IPS-18a (cell line): ENCODE measurements around the gene SHC1.
A peak's percentile ranks its signal among the peaks of the same experiment; 100 is the strongest.

Source experiments
- H3K27ac ChIP-seq: one replicate; pipeline ENCODE4 v1.5.1; 2013; ENCODE audit warnings: low read length
- H3K27me3 ChIP-seq: one replicate; pipeline ENCODE4 v1.6.1; 2013; ENCODE audit warnings: mild to moderate bottlenecking, low read length; ENCODE audit not compliant: control insufficient read depth, insufficient read depth
- H3K36me3 ChIP-seq: one replicate; pipeline ENCODE4 v1.6.1; 2013; ENCODE audit warnings: low read depth, low read length; ENCODE audit not compliant: control insufficient read depth
- H3K4me1 ChIP-seq: one replicate; pipeline ENCODE4 v1.6.1; 2013; ENCODE audit warnings: low read depth, low read length; ENCODE audit not compliant: control insufficient read depth
- H3K4me3 ChIP-seq: one replicate; pipeline ENCODE4 v1.5.1; 2013; ENCODE audit warnings: low read length
- H3K9ac ChIP-seq: one replicate; pipeline ENCODE4 v1.6.1; 2013; ENCODE audit warnings: mild to moderate bottlenecking, low read length, moderate library complexity
- H3K9me3 ChIP-seq: one replicate; pipeline ENCODE4 v1.6.1; 2013; ENCODE audit warnings: low read depth, low read length; ENCODE audit not compliant: control insufficient read depth

The SHC1 gene

DNA sequence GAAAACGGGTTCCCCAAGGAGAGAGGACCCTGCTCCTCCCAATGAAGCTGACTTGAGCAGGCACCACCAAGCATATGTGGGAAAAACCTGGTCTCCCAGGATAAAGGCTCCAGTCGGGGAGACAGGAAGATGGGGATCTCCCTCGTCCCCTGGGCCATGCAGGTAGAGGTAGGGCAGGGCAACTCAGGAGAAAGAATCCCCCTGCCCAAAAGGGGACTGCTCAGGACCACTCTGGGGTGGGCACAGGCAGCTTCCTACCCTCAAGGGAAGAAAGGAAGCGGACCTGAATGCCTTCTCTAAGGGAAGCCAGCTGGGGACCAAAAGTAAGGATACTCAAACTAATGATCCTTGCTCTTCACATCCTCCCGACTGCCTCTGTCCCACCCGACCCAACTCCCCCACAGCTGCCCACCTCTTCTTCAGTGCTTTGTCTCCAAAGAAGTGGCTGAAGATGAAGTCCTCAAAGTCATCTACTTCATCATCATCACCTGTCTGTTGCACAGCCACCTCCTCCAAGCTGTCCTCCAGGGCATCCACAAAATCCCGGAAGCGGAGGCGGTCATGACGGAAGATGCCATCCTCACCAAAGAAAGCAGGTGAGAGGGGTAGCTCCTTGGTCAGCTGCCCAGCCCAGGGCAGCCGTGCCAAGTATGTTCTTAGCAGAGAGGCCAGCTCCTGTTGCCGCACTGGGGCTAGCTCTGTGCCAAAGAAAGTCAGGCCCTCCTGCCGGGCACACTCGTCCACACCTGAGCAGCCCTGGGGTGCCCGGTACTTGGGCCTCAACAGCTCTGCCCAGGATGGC, 25.2 kb downstream of the SHC1 start:
- H3K4me3 ChIP-seq = no peak overlapping the region
- H3K27ac ChIP-seq = no peak overlapping the region
- H3K9me3 ChIP-seq = no peaks in the 10 kb centered on the region
- no peak overlapping the region for H3K9ac ChIP-seq
- no peaks in the 10 kb centered on the region for H3K27me3 ChIP-seq
- no peaks in the 10 kb centered on the region for H3K36me3 ChIP-seq
- peaks cover 3% of the 10 kb centered on the region for H3K4me1 ChIP-seq

DNA sequence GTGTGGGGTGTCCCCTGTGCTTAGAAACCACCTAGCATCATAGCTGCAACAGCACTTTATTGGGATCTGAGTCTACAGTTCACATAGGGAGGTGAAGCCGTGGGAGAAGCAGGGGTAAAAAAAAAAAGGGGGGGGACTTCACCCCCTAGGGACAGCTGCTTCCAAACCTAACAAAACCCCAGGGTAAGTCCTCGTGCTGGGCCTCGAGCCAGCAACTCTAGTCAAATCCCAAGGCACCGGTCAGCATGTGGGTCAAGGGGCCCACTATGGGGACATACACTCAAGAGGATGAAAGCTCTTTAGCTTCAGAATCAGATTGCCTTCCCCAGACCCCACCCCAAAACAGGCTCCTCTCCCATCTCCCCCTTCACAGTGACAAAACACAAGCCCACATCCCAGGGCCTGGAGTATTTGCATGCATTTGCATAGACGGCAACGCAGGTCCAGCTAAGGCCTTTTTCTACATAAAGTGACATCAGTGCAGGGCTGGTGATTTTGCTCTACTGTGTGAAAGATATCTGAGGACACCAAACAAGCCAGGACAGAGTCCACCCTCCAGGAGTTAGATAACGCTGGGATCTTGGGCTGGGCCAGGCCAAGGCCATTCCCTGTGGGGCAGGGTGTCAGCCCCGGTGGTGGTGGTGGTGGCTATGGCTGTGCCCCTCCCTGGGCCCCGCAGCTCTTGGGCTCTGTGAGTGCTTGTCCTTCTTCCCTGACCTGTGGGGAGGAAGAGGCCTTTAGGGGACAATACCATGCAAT, 26.0 kb downstream of the SHC1 start:
- H3K4me1 ChIP-seq = peaks cover 6% of the 10 kb centered on the region
- H3K9ac ChIP-seq = no peak overlapping the region
- no peaks in the 10 kb centered on the region for H3K9me3 ChIP-seq

DNA sequence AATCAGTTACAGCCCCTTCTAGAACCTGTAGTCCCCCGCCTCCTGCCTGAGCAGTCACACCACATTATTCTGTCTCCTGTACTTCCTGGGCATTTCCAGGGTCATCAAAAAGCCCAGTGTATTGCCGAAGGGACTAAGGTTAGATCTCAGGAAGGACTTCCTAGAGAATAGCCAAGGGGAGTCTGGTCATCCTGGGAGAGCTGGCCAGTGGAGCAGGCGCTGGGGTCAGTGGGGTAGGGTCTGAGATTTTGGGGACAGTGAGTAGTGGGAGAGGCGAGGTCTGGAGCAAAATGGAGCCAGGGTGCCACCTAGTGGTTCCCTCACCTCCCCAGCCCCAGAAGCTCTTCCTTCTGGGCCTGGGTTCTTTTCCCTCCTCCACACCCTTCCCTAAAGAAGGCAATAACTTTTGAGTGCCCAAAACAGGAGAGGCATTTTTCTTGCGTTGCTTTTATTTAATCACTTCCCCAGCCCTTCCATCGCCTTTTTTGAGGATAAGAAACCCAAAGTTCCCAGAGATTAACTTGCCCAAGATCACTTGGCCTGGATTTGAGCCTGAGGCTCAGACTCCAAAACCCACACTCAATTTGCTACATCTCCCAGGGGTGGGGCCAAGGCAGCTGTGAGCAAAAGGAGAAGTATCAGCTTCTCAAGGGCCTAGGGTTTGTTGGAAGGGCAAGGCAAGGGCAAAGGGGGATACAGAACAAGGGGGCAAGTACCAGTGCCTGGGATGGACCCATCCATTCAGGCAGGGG, 26.7 kb downstream of the SHC1 start:
- no peak overlapping the region for H3K27ac ChIP-seq

More for the DNA sequence above, 26.0 kb downstream of the SHC1 start:
- Histone ChIP-seq H3K36me3 (no peaks in the 10 kb centered on the region), H3K27ac (no peak overlapping the region), H3K4me3 (no peak overlapping the region), H3K27me3 (no peaks in the 10 kb centered on the region)

DNA sequence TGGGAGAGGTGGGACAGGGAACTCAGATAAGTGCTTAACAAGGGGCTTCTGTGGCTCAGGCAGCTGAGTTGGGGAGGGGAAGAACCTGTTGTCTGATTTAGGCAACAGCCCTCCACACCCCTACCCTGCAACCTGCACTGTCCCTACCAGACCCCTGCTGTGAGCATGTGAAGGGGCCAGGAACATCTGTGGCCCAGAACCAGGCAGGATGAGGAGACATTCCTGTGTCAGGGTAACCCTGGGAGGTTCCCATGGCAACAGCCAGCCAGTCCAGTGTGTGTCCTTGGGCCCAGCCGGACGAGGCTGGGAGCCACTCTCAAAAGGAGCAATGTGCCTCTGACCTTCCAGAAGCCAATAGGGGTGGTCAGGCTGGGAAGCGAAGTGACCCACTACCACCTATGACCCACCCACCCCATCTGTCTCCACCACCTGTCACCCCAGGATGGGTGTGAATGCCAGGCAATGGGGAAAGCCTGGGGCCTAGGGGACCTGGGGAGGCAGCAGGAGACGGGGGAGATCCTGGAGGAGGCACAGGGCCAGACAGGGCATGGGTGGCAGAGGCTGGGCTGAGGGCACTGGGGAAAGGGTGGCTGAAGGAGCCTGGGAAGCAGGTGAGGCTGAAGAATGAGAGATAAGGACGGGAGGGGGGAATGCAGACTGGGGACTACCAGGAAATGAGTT, 29.1 kb downstream of the SHC1 start:
- Histone ChIP-seq H3K27ac (no peak overlapping the region), H3K36me3 (no peaks in the 10 kb centered on the region), H3K27me3 (no peaks in the 10 kb centered on the region), H3K4me3 (no peak overlapping the region), H3K9ac (no peak overlapping the region), H3K4me1 (peaks cover 12% of the 10 kb centered on the region), H3K9me3 (no peaks in the 10 kb centered on the region)

More for the DNA sequence above, 26.7 kb downstream of the SHC1 start:
- Histone ChIP-seq H3K4me1 (peaks cover 6% of the 10 kb centered on the region), H3K36me3 (no peaks in the 10 kb centered on the region), H3K27me3 (no peaks in the 10 kb centered on the region), H3K9me3 (no peaks in the 10 kb centered on the region), H3K4me3 (no peak overlapping the region), H3K9ac (no peak overlapping the region)

DNA sequence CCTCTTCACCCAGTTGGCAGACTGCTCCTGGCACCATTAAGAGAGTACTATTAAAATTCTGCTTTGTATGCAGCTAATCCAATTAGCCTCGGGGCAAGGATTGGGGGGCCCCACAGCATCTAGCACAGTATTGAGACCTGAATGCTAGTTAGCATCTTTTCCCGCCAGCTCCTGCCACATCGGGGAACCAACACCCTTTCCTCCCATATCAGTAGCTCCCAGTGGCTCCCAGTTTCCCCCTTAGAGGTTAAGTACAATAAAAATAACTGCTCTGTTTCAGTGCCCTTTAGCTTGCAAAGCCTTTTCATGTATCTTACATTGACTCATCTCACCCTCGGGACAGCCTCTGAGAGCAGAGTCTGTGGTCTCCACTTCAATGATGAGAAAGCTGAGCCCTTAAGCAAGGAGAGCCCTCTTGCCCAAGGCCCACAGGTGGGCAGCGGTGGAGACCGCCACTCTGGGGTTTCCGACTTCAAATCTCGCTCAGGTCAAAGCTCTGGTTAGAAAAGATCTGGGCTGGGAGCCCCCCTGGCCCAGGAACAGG, 29.8 kb downstream of the SHC1 start:
- peaks cover 12% of the 10 kb centered on the region for H3K4me1 ChIP-seq
- no peak overlapping the region for H3K27ac ChIP-seq
- no peak overlapping the region for H3K4me3 ChIP-seq

DNA sequence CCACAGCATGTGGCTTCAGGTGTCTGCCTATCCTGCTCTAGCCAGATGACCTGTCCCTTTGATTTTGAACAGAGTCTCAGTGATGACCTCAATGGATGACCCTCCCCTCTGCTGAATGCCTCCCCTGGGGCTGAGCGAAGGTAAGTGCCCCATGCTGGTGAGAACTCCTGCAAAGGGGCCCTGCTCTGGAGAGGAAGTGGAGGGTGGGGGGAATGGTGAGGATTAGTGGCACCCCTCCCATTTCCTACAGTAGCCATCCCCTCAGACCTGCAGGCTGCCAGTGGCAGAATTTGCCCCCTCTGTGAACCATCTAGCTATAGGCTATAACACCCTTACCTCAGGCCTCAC, 30.4 kb downstream of the SHC1 start:
- Histone ChIP-seq H3K27me3 (no peaks in the 10 kb centered on the region), H3K9me3 (no peaks in the 10 kb centered on the region), H3K9ac (no peak overlapping the region), H3K4me3 (no peak overlapping the region), H3K4me1 (peaks cover 12% of the 10 kb centered on the region), H3K36me3 (no peaks in the 10 kb centered on the region), H3K27ac (no peak overlapping the region)

More for the DNA sequence above, 29.8 kb downstream of the SHC1 start:
- no peak overlapping the region for H3K9ac ChIP-seq
- no peaks in the 10 kb centered on the region for H3K9me3 ChIP-seq
- no peaks in the 10 kb centered on the region for H3K27me3 ChIP-seq
- no peaks in the 10 kb centered on the region for H3K36me3 ChIP-seq

DNA sequence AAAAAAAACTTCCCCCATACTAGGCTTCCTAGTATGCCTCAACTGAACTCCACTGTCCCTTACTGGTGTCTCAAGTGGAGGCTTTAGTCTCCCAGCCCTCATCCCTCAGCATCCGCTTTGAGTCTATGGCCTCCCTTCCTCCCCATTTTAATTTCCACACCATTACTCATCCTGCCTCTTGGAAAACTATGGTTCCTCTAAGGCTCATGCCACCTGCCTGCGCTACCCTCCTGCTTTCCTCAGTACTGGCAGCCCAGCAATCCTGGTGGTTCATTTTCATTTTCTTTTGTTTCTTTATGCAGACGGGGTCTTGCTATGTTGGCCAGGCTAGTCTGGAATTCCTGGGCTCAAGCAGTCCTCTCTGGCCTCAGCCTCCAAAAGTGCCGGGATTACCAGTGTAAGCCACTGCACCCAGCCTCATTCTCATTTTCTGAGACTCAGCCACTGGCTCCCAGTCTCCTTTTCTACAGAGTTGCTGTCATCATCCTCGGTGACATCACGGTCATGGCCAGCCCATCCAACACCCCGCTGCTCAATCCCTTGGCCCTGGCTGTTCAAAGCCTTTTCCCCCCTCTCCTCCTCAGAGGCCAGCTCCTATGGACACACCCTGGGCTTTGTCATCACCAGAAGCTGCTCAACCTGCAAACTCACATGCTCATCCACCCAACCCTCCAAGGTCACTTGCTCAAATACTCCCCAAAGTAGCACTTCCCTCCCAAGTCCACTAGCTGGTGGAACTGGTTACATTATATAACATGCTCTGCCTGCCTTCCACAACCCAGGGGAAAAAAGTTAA, 31.7 kb downstream of the SHC1 start:
- Histone ChIP-seq H3K36me3 (no peaks in the 10 kb centered on the region), H3K9me3 (no peaks in the 10 kb centered on the region), H3K4me3 (no peak overlapping the region), H3K9ac (no peak overlapping the region), H3K27me3 (no peaks in the 10 kb centered on the region), H3K4me1 (peaks cover 12% of the 10 kb centered on the region), H3K27ac (no peak overlapping the region)

DNA sequence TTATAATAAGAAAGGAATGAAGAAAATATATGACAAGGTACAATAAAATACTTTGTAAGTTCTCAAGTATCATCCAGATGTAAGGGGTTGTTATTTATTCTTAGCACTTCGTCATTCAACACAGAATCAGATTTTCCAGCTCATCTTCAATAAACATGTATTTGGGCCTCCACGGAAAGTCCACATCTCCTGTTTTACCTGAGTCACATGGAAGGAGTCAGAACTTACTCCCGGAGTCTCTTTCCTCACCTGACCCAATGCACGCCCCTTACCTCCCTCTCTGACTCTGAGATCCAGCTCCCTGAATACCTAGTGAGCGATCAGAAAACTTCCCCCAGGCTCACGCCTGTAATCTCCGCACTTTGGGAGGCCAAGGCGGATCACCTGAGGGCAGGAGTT, 32.6 kb downstream of the SHC1 start:
- Histone ChIP-seq H3K36me3 (no peaks in the 10 kb centered on the region), H3K9me3 (no peaks in the 10 kb centered on the region), H3K9ac (peak overlapping the region; percentile 95), H3K4me3 (peak overlapping the region; percentile 90), H3K4me1 (peaks cover 12% of the 10 kb centered on the region), H3K27me3 (no peaks in the 10 kb centered on the region), H3K27ac (no peak overlapping the region)

DNA sequence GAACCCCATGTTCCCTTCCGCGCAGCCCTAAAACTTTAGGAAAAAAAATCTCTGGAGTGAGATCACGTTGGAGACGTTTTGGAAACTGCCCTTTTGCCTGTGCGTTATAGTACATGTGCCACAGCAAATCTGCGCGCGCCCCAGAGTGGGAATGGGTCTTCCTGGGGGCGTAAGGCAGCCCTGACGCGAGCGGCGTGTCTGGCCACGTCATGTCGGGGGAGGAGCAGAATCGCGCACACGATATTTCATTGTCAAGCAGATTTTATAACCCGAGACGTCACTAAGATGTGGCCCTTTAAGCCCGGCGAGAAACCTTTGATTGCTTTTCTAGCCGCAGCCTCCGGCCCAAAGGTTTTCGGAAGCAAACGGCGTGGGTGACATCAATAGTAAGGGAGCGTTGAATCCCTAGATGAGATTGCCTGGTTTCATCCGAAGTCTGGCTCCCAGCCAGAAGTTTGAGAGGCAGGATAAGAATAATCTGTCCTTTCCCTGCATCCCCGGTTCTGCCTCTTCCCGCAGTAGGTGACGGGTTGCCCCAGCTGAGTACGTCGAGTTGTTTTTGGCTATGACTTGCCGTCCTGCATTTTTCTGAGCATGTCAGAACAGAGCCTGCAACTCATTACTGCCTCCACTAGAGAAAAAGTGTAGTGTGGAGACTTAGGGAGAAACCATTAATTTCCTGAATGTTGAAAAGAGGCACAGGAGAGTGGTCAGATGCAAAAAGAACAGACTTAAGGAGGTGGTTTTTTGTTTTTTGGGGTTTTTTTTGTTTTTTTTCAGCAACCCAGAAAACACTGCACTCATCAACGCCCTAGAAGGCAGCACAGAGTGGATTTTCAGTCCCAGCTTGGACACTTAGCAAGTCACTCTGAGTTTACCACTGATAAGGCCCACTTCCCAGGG, 33.2 kb downstream of the SHC1 start:
- H3K9me3 ChIP-seq = no peaks in the 10 kb centered on the region

More for the DNA sequence above, 33.2 kb downstream of the SHC1 start:
- Histone ChIP-seq H3K27ac (peak overlapping the region; percentile 100), H3K27me3 (no peaks in the 10 kb centered on the region), H3K4me3 (peak overlapping the region; percentile 90), H3K4me1 (peaks cover 12% of the 10 kb centered on the region), H3K36me3 (no peaks in the 10 kb centered on the region), H3K9ac (peak overlapping the region; percentile 95)
